PC-3 (cell line): ENCODE results near the gene ARHGDIG. TPM values are rescaled to one million over a fixed set of nuclear protein-coding genes. Genes with fewer than 3 reads are reported as not detected.

ENCODE experiments used
- ATAC-seq: fragments of 200-7000 bp; cut with Tn5 transposase; 2 replicates; pipeline ENCODE4 v1.9.1; 2020; ENCODE audit warnings: mild to moderate bottlenecking, moderate library complexity
- BruUV-seq: library from RNA; stranded (reverse); fragments of 400-500 nt; replicated peaks from 2 replicates; lab custom pipeline; 2021; lab: Mats Ljungman, UMichigan
- CTCF ChIA-PET: fragments of 300-600 bp; sonication (Branson Sonifier 250); formaldehyde crosslinking; loops from one replicate; lab custom pipeline; 2022; ENCODE audit warnings: antibody characterized with exemption; lab: Charles Lee
- POLR2A ChIA-PET: fragments of 300-600 bp; sonication (Branson Sonifier 250); formaldehyde crosslinking; loops from one replicate; lab custom pipeline; 2022; ENCODE audit warnings: antibody characterized with exemption; ENCODE audit not compliant: unreplicated experiment; lab: Charles Lee
- DNase-seq: peaks from one replicate; pipeline ENCODE4 v3.0.0-alpha.2; 2015
- H2AFZ ChIP-seq: fragments of 300-600 bp; sonication (generic); 2 replicates; pipeline ENCODE4 v1.6.0; 2016; ENCODE audit warnings: antibody characterized with exemption, low read length
- H3F3A ChIP-seq: fragments of 300-600 bp; sonication (generic); one replicate; pipeline ENCODE4 v1.6.0; 2017; ENCODE audit warnings: antibody characterized with exemption, low read length, control low read depth, mild to moderate bottlenecking; ENCODE audit not compliant: unreplicated experiment
- H3K27ac ChIP-seq: fragments of 300-600 bp; sonication (generic); 2 replicates; pipeline ENCODE4 v1.5.1; 2016; ENCODE audit warnings: mild to moderate bottlenecking, low read length
- H3K27me3 ChIP-seq: fragments of 300-600 bp; sonication (generic); 2 replicates; pipeline ENCODE4 v1.6.1; 2016; ENCODE audit warnings: low read length, mixed read lengths
- H3K36me3 ChIP-seq: fragments of 300-600 bp; sonication (generic); 2 replicates; pipeline ENCODE4 v1.6.1; 2016; ENCODE audit warnings: low read depth, mixed run types, low read length, mixed read lengths
- H3K4me1 ChIP-seq: fragments of 300-600 bp; sonication (generic); 2 replicates; pipeline ENCODE4 v1.5.1; 2016; ENCODE audit warnings: low read length; ENCODE audit not compliant: insufficient read depth
- H3K4me2 ChIP-seq: fragments of 300-600 bp; sonication (generic); 2 replicates; pipeline ENCODE4 v1.6.0; 2016; ENCODE audit warnings: low read length
- H3K4me3 ChIP-seq: fragments of 300-600 bp; sonication (generic); 2 replicates; pipeline ENCODE4 v1.5.1; 2016; ENCODE audit warnings: mild to moderate bottlenecking, low read length, mixed read lengths
- H3K79me2 ChIP-seq: fragments of 300-600 bp; sonication (generic); 2 replicates; pipeline ENCODE4 v1.6.1; 2017; ENCODE audit warnings: low read length, mixed read lengths
- H3K9ac ChIP-seq: fragments of 300-600 bp; sonication (generic); 2 replicates; pipeline ENCODE4 v1.6.0; 2016; ENCODE audit warnings: mild to moderate bottlenecking, low read length
- H3K9me2 ChIP-seq: fragments of 300-600 bp; sonication (generic); replicated peaks from 2 replicates; pipeline ENCODE4 v1.6.1; 2016; ENCODE audit warnings: mixed run types, low read length, mixed read lengths
- H3K9me3 ChIP-seq: fragments of 300-600 bp; sonication (generic); 2 replicates; pipeline ENCODE4 v1.6.1; 2016; ENCODE audit warnings: low read length, mixed read lengths
- H4K20me1 ChIP-seq: fragments of 300-600 bp; sonication (generic); 2 replicates; pipeline ENCODE4 v1.6.1; 2016; ENCODE audit warnings: low read length, mixed read lengths
- EZH2 ChIP-seq: fragments of 300-600 bp; sonication (generic); IDR thresholded peaks from one replicate; pipeline ENCODE4 v1.6.1; 2017; ENCODE audit warnings: antibody characterized with exemption, mild to moderate bottlenecking, low read length; ENCODE audit not compliant: unreplicated experiment
- EZH2phosphoT487 ChIP-seq: fragments of 300-600 bp; sonication (generic); IDR thresholded peaks from 2 replicates; pipeline ENCODE4 v1.6.1; 2018; ENCODE audit warnings: mild to moderate bottlenecking, antibody characterized with exemption, low read length, borderline replicate concordance
- intact Hi-C: fragments of 100-400 bp; cut with micrococcal nuclease; formaldehyde crosslinking; loops from 2 replicates; pipeline ENCODE4 v1.9.0; 2023
- total RNA-seq: library from RNA; depleted of rRNA; stranded (reverse); fragments of >200 nt; gene quantifications from 2 replicates; pipeline ENCODE4 v1.2.3, GENCODE V29; 2014
- TF ChIP-seq, protein P1 (sequence below): fragments of 300-600 bp; sonication (generic); conservative IDR thresholded peaks from 2 replicates; pipeline ENCODE4 v1.5.1; 2017; ENCODE audit warnings: antibody characterized with exemption, low read depth, mild to moderate bottlenecking, low read length

ARHGDIG gene
- total RNA-seq, 1 experiment from 2014 or later, result not detected

DNA sequence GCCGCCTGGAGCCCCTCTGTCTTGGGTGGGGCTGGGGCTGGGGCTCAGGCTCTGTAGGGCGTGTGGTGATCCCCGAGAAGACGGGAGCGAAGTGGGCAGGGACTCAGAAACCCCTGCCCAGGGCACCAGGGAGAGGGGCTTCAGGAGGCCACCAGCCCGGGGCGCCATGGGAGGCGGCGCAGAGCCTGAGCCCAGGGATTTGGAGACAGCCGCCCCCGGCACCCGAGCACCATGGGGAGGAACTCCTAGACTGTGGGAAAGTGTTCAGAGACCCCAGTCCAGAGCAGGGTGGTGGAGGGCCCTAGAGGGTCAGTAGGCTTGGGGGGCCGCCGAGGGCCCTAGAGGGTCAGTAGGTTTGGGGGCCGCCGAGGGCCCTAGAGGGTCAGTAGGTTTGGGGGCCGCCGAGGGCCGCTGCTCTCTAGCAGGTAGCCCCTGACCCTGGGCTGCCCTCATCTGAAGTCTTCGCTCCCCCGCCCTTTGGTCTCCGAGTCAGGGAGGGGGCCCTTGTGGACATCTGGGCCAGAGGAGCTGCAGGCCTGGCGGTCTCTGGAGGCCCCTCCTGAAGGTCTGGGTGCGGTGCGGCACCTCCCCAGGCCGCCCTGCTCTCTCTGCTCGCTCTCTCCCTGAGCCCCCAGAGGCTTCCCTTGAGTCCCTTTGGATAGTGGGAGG, 734 bp downstream of the ARHGDIG start:
- Histone ChIP-seq H3K9me3 (no peaks in the 10 kb centered on the region), H3K36me3 (no peaks in the 10 kb centered on the region), H2AFZ (no peak overlapping the region), H3F3A (no peaks in the 10 kb centered on the region), H3K27ac (no peak overlapping the region), H3K4me1 (no peaks in the 10 kb centered on the region), H4K20me1 (no peaks in the 10 kb centered on the region), H3K9ac (no peak overlapping the region), H3K4me2 (no peak overlapping the region), H3K79me2 (no peaks in the 10 kb centered on the region), H3K27me3 (peaks cover 11% of the 10 kb centered on the region), H3K9me2 (no peaks in the 10 kb centered on the region), H3K4me3 (no peak overlapping the region)
- DNase-seq (no peak), ATAC-seq (no peak)
- intact Hi-C loops, result no loop called here
- no TSS peak for BruUV-seq
- ChIA-PET CTCF (no interaction called here), POLR2A (no interaction called here)
- TF ChIP-seq EZH2phosphoT487 (no peak), EZH2 (no peak)
- TF ChIP-seq, protein P1, sequence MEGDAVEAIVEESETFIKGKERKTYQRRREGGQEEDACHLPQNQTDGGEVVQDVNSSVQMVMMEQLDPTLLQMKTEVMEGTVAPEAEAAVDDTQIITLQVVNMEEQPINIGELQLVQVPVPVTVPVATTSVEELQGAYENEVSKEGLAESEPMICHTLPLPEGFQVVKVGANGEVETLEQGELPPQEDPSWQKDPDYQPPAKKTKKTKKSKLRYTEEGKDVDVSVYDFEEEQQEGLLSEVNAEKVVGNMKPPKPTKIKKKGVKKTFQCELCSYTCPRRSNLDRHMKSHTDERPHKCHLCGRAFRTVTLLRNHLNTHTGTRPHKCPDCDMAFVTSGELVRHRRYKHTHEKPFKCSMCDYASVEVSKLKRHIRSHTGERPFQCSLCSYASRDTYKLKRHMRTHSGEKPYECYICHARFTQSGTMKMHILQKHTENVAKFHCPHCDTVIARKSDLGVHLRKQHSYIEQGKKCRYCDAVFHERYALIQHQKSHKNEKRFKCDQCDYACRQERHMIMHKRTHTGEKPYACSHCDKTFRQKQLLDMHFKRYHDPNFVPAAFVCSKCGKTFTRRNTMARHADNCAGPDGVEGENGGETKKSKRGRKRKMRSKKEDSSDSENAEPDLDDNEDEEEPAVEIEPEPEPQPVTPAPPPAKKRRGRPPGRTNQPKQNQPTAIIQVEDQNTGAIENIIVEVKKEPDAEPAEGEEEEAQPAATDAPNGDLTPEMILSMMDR, result no peak

DNA sequence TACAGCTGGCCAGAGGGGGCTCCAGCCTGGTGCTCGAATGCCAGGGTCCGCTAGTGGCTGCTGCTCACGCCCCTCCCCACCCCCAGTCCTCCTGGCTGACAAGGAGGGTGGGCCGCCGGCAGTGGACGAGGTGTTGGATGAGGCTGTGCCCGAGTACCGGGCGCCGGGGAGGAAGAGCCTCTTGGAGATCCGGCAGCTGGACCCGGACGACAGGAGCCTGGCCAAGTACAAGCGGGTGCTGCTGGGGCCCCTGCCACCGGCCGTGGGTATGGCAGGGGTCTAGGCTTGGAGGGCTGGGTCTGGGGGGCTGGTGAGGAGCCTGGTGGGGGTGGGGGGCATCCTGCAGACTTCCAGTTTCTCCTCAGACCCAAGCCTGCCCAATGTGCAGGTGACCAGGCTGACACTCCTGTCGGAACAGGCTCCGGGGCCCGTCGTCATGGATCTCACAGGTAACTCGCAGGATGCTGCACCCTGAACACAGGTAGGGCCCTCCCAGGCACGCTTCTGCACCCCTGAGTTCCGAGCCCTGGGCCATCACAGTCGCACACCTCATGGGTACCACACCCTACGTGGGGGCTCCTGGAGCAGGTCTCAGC, 1.4 kb downstream of the ARHGDIG start:
- no peak overlapping the region for H3K4me2 ChIP-seq
- H3K36me3 ChIP-seq, result no peaks in the 10 kb centered on the region; the same call in 1 of the 2 replicates
- no peaks in the 10 kb centered on the region for H3K9me2 ChIP-seq
- peaks cover 11% of the 10 kb centered on the region for H3K27me3 ChIP-seq
- BruUV-seq, result no TSS peak
- CTCF ChIA-PET, result no interaction called here
- no peaks in the 10 kb centered on the region for H3K9me3 ChIP-seq
- H3K27ac ChIP-seq, result no peak overlapping the region
- H2AFZ ChIP-seq, result no peak overlapping the region
- H3K9ac ChIP-seq, result no peak overlapping the region
- ATAC-seq (no peak), DNase-seq (no peak)
- no peaks in the 10 kb centered on the region for H4K20me1 ChIP-seq
- no peaks in the 10 kb centered on the region for H3F3A ChIP-seq
- POLR2A ChIA-PET, result no interaction called here
- no peaks in the 10 kb centered on the region for H3K4me1 ChIP-seq
- H3K4me3 ChIP-seq, result no peak overlapping the region
- intact Hi-C loops, result no loop called here
- no peak for TF ChIP-seq EZH2
- TF ChIP-seq, protein P1, result no peak
- TF ChIP-seq EZH2phosphoT487, result no peak
- H3K79me2 ChIP-seq, result no peaks in the 10 kb centered on the region

DNA sequence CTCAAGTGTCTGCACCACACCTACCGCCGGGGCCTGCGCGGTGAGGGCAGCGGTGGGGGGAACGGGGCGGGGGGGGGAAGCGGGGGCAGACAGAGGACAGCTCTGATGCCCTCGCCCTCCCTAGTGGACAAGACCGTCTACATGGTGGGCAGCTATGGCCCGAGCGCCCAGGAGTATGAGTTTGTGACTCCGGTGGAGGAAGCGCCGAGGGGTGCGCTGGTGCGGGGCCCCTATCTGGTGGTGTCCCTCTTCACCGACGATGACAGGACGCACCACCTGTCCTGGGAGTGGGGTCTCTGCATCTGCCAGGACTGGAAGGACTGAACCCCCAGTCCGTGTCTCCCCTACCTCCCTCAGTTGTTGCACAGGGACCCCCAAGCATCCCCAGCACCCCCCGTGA, 2.1 kb downstream of the ARHGDIG start:
- H3K36me3 ChIP-seq, result no peaks in the 10 kb centered on the region; the same call in 1 of the 2 replicates
- no peaks in the 10 kb centered on the region for H3F3A ChIP-seq
- no peak for ATAC-seq
- TF ChIP-seq, protein P1, result no peak
- TF ChIP-seq EZH2 (no peak), EZH2phosphoT487 (no peak)
- no peak overlapping the region for H3K4me3 ChIP-seq
- intact Hi-C loops, result no loop called here
- BruUV-seq, result no TSS peak
- CTCF ChIA-PET, result no interaction called here
- no peak overlapping the region for H2AFZ ChIP-seq
- no peaks in the 10 kb centered on the region for H4K20me1 ChIP-seq
- no peak for DNase-seq
- H3K9me3 ChIP-seq, result no peaks in the 10 kb centered on the region
- no peaks in the 10 kb centered on the region for H3K79me2 ChIP-seq
- H3K9me2 ChIP-seq, result no peaks in the 10 kb centered on the region
- no peak overlapping the region for H3K9ac ChIP-seq
- H3K4me2 ChIP-seq, result no peak overlapping the region
- H3K4me1 ChIP-seq, result no peaks in the 10 kb centered on the region
- H3K27me3 ChIP-seq, result peaks cover 11% of the 10 kb centered on the region
- POLR2A ChIA-PET, result no interaction called here
- no peak overlapping the region for H3K27ac ChIP-seq
